ENCODE measurements around the gene AGBL1. TPM values are rescaled to one million over a fixed set of nuclear protein-coding genes. Genes with fewer than 3 reads are reported as not detected.

AGBL1 gene
- total and polyA plus RNA-seq, 4 donors: not detected

GRCh38 chr15:86796521-86796920 lies 716.9 kb downstream of the AGBL1 start:
- DNase-seq (ENCODE audit: low spot score): no peak
- Histone ChIP-seq H3K27ac (ENCODE audit: low read depth in 1 of 2, low read length in 2 of 2) (no peak overlapping the region), H3K9ac (ENCODE audit: low read depth in 1 of 2, low read length in 2 of 2) (no peak overlapping the region), H3K4me1 (ENCODE audit: control insufficient read depth in 4 of 4, insufficient read depth in 4 of 4, low read length in 3 of 4) (no peaks in the 10 kb centered on the region), H3K9me3 (ENCODE audit: control insufficient read depth in 4 of 4, low read length in 3 of 4) (no peaks in the 10 kb centered on the region), H3K4me3 (ENCODE audit: low read depth in 1 of 3, low read length in 3 of 3) (no peak overlapping the region), H3K36me3 (ENCODE audit: control insufficient read depth in 4 of 4, insufficient read depth in 3 of 4, low read depth in 1 of 4, low read length in 3 of 4) (no peaks in the 10 kb centered on the region), H3K27me3 (ENCODE audit: control insufficient read depth in 4 of 4, insufficient read depth in 4 of 4, low read length in 3 of 4) (no peaks in the 10 kb centered on the region)
- TF ChIP-seq HNF4A (conservative IDR thresholded peaks at IDR 0.05) (no peak), EGR1 (IDR thresholded peaks at IDR 0.05; ENCODE audit: low read depth in 2 of 2) (no peak), GABPA (IDR thresholded peaks at IDR 0.05 in 1 of 2, conservative IDR thresholded peaks at IDR 0.05 in 1 of 2) (no peak), HNF4G (IDR thresholded peaks at IDR 0.05) (no peak), CTCF (IDR thresholded peaks at IDR 0.05; ENCODE audit: low read depth, low read length, missing input control) (no peak), JUND (IDR thresholded peaks at IDR 0.05) (no peak), YY1 (IDR thresholded peaks at IDR 0.05) (no peak)
- WGBS: 87% methylated on average over 1 of the region's 1 CpG

- 59% methylated on average over 3 of the region's 3 CpGs for WGBS
- Histone ChIP-seq H3K27me3 (ENCODE audit: control insufficient read depth in 4 of 4, insufficient read depth in 4 of 4, low read length in 3 of 4) (peaks cover 0 to 3% (median 0%) of the 10 kb centered on the region in 4 donors), H3K9ac (ENCODE audit: low read depth in 1 of 2, low read length in 2 of 2) (no peak overlapping the region), H3K4me3 (ENCODE audit: low read depth in 1 of 3, low read length in 3 of 3) (no peak overlapping the region), H3K27ac (ENCODE audit: low read depth in 1 of 2, low read length in 2 of 2) (no peak overlapping the region), H3K9me3 (ENCODE audit: control insufficient read depth in 4 of 4, low read length in 3 of 4) (no peaks in the 10 kb centered on the region), H3K36me3 (ENCODE audit: control insufficient read depth in 4 of 4, insufficient read depth in 3 of 4, low read depth in 1 of 4, low read length in 3 of 4) (no peaks in the 10 kb centered on the region), H3K4me1 (ENCODE audit: control insufficient read depth in 4 of 4, insufficient read depth in 4 of 4, low read length in 3 of 4) (no peaks in the 10 kb centered on the region)
- no peak for DNase-seq (ENCODE audit: low spot score)
- TF ChIP-seq RAD21 (IDR thresholded peaks at IDR 0.05): no peak
- TF ChIP-seq JUND (IDR thresholded peaks at IDR 0.05): no peak
- no peak for TF ChIP-seq RXRA (IDR thresholded peaks at IDR 0.05)
Measured at GRCh38 chr15:86797135-86797534, 717.5 kb downstream of the AGBL1 start.

- no peak for DNase-seq (ENCODE audit: low spot score)
Measured at GRCh38 chr15:86799226-86799625, 719.6 kb downstream of the AGBL1 start.

More at GRCh38 chr15:86799226-86799625, 719.6 kb downstream of the AGBL1 start:
- Histone ChIP-seq H3K27ac (ENCODE audit: low read depth in 1 of 2, low read length in 2 of 2) (no peak overlapping the region), H3K36me3 (ENCODE audit: control insufficient read depth in 4 of 4, insufficient read depth in 3 of 4, low read depth in 1 of 4, low read length in 3 of 4) (no peaks in the 10 kb centered on the region), H3K9me3 (ENCODE audit: control insufficient read depth in 4 of 4, low read length in 3 of 4) (no peaks in the 10 kb centered on the region), H3K9ac (ENCODE audit: low read depth in 1 of 2, low read length in 2 of 2) (no peak overlapping the region), H3K27me3 (ENCODE audit: control insufficient read depth in 4 of 4, insufficient read depth in 4 of 4, low read length in 3 of 4) (peaks cover 0 to 3% (median 0%) of the 10 kb centered on the region in 4 donors), H3K4me1 (ENCODE audit: control insufficient read depth in 4 of 4, insufficient read depth in 4 of 4, low read length in 3 of 4) (no peaks in the 10 kb centered on the region), H3K4me3 (ENCODE audit: low read depth in 1 of 3, low read length in 3 of 3) (no peak overlapping the region)
- WGBS: 85% methylated on average over 3 of the region's 3 CpGs
- TF ChIP-seq JUND (IDR thresholded peaks at IDR 0.05) (no peak), YY1 (IDR thresholded peaks at IDR 0.05) (no peak), HNF4A (conservative IDR thresholded peaks at IDR 0.05) (no peak), ZBTB33 (IDR thresholded peaks at IDR 0.05) (no peak), RAD21 (IDR thresholded peaks at IDR 0.05) (no peak), HNF4G (IDR thresholded peaks at IDR 0.05) (no peak), GABPA (IDR thresholded peaks at IDR 0.05 in 1 of 2, conservative IDR thresholded peaks at IDR 0.05 in 1 of 2) (no peak), TAF1 (conservative IDR thresholded peaks at IDR 0.05) (no peak), FOXA1 (IDR thresholded peaks at IDR 0.05) (no peak), NR2F2 (IDR thresholded peaks at IDR 0.05) (no peak), MAX (IDR thresholded peaks at IDR 0.05) (no peak), EGR1 (IDR thresholded peaks at IDR 0.05; ENCODE audit: low read depth in 2 of 2) (no peak), SP1 (IDR thresholded peaks at IDR 0.05) (no peak), RXRA (IDR thresholded peaks at IDR 0.05) (no peak), FOXA2 (IDR thresholded peaks at IDR 0.05) (no peak)
